Thoracic aorta (tissue), 2 donors: ENCODE results near the gene FEZF1. TPM values are rescaled to one million over a fixed set of nuclear protein-coding genes. Genes with fewer than 3 reads are reported as not detected.

Experiments used
- ATAC-seq: fragments of 150-250 bp; one replicate; pipeline ENCODE4 v1.8.0; 2017; ENCODE audit warnings: low read depth; ENCODE audit not compliant: insufficient number of reproducible peaks, low FRiP score
- DNase-seq: peaks from one replicate; pipeline ENCODE4 v3.0.0-alpha.2; 2020; ENCODE audit warnings: low spot score
- H3K27ac ChIP-seq, 2 donors: fragments of 200-600 bp; sonication (generic); 1 replicate in 1 of 2; 2 replicates in 1 of 2; pipeline ENCODE4 v1.5.1; 2016; ENCODE audit warnings: mild to moderate bottlenecking in 2 of 2, moderate library complexity in 2 of 2
- H3K27me3 ChIP-seq: fragments of 200-600 bp; sonication (generic); replicated peaks from 2 replicates; pipeline ENCODE4 v1.6.0; 2016; ENCODE audit warnings: mild to moderate bottlenecking; ENCODE audit not compliant: insufficient read depth
- H3K36me3 ChIP-seq: fragments of 200-600 bp; sonication (generic); one replicate; pipeline ENCODE4 v1.5.1; 2016
- H3K4me1 ChIP-seq, 2 donors: fragments of 200-600 bp; sonication (generic); 1 replicate in 1 of 2; 2 replicates in 1 of 2; pipeline versions ENCODE4 v1.5.1 to v1.6.0; 2016; ENCODE audit warnings: low read depth in 2 of 2, mild to moderate bottlenecking in 1 of 2; ENCODE audit not compliant: control insufficient read depth in 1 of 2
- H3K4me3 ChIP-seq: fragments of 200-600 bp; sonication (generic); 2 replicates; pipeline ENCODE4 v1.5.1; 2016; ENCODE audit warnings: mild to moderate bottlenecking
- H3K9me3 ChIP-seq: fragments of 200-600 bp; sonication (generic); 2 replicates; pipeline ENCODE4 v1.5.1; 2016
- CTCF ChIP-seq: fragments of 200-600 bp; sonication (generic); IDR thresholded peaks from one replicate; pipeline ENCODE4 v1.5.1; 2019; ENCODE audit warnings: antibody characterized with exemption
- total RNA-seq, 2 donors: library from RNA; depleted of rRNA; stranded (reverse); fragments of >200 nt; gene quantifications; one replicate each; pipeline versions ENCODE4 v1.1.0 to v1.2.3, GENCODE V29; 2016

The FEZF1 gene
- total RNA-seq, 2 donors from 2014 or later = not detected

- H3K27me3 ChIP-seq = peaks cover 48% of the 10 kb centered on the region
- ATAC-seq = no peak
- H3K4me3 ChIP-seq = peak overlapping the region; percentile 32
Observed at GRCh38 chr7:122299624-122300210, 4.8 kb downstream of the FEZF1 start.

GRCh38 chr7:122298618-122299017, 5.9 kb downstream of the FEZF1 start:
- H3K36me3 ChIP-seq = no peaks in the 10 kb centered on the region
- peaks cover 38% of the 10 kb centered on the region for H3K27me3 ChIP-seq
- ATAC-seq = no peak
- no peak for TF ChIP-seq CTCF
- no peak for DNase-seq
- H3K4me3 ChIP-seq = no peak overlapping the region
- no peak overlapping the region for H3K27ac ChIP-seq
- no peaks in the 10 kb centered on the region for H3K9me3 ChIP-seq
- peaks cover 8 to 10% of the 10 kb centered on the region in 2 donors for H3K4me1 ChIP-seq

More at GRCh38 chr7:122299624-122300210, 4.8 kb downstream of the FEZF1 start:
- no peak overlapping the region for H3K27ac ChIP-seq
- DNase-seq = no peak
- no peaks in the 10 kb centered on the region for H3K36me3 ChIP-seq
- H3K9me3 ChIP-seq = no peaks in the 10 kb centered on the region
- H3K4me1 ChIP-seq = peaks cover 8 to 21% of the 10 kb centered on the region in 2 donors
- TF ChIP-seq CTCF = no peak

- H3K27ac ChIP-seq = no peak overlapping the region
- H3K4me1 ChIP-seq = peaks cover 8 to 9% of the 10 kb centered on the region in 2 donors
- peaks cover 38% of the 10 kb centered on the region for H3K27me3 ChIP-seq
- ATAC-seq = no peak
- H3K36me3 ChIP-seq = no peaks in the 10 kb centered on the region
- H3K9me3 ChIP-seq = no peaks in the 10 kb centered on the region
- no peak overlapping the region for H3K4me3 ChIP-seq
- DNase-seq = no peak
- TF ChIP-seq CTCF = no peak
Observed at GRCh38 chr7:122298131-122298530, 6.4 kb downstream of the FEZF1 start.

GRCh38 chr7:122291189-122291588, 13.4 kb downstream of the FEZF1 start:
- Histone ChIP-seq H3K4me1 (no peaks in the 10 kb centered on the region), H3K4me3 (no peak overlapping the region), H3K36me3 (no peaks in the 10 kb centered on the region), H3K27me3 (no peaks in the 10 kb centered on the region), H3K27ac (no peak overlapping the region), H3K9me3 (peaks cover 11% of the 10 kb centered on the region)
- ATAC-seq (no peak), DNase-seq (no peak)
- TF ChIP-seq CTCF = no peak

- Histone ChIP-seq H3K4me1 (no peaks in the 10 kb centered on the region), H3K36me3 (no peaks in the 10 kb centered on the region), H3K27me3 (no peaks in the 10 kb centered on the region), H3K4me3 (no peak overlapping the region), H3K27ac (no peak overlapping the region), H3K9me3 (peaks cover 11% of the 10 kb centered on the region)
- no peak for TF ChIP-seq CTCF
- ATAC-seq = no peak
- no peak for DNase-seq
Observed at GRCh38 chr7:122290476-122290875, 14.1 kb downstream of the FEZF1 start.
